GM12892 (cell line): ENCODE data around the gene POU2F2.

Source experiments
- POLR2A ChIP-seq: IDR thresholded peaks from 2 replicates; pipeline ENCODE4 v1.6.1; 2011; ENCODE audit warnings: low read depth, low read length, control low read depth
- POLR2AphosphoS5 ChIP-seq: IDR thresholded peaks from 2 replicates; pipeline ENCODE4 v1.6.1; 2011; ENCODE audit warnings: low read depth, low read length, control low read depth
- TAF1 ChIP-seq: IDR thresholded peaks from 2 replicates; pipeline ENCODE4 v1.6.1; 2011; ENCODE audit warnings: low read depth, mild to moderate bottlenecking, control low read depth, low read length, borderline replicate concordance

- TF ChIP-seq TAF1 (no peak), POLR2A (no peak), POLR2AphosphoS5 (no peak)
These were observed 50.6 kb downstream of the POU2F2 start for GRCh38 chr19:42081584-42082203.
